IMR-90 (cell line): ENCODE measurements around the gene DOCK1. TPM values are rescaled to one million over a fixed set of nuclear protein-coding genes. Genes with fewer than 3 reads are reported as not detected.

Experiments
- ATAC-seq: fragments of 200-7000 bp; cut with Tn5 transposase; 2 replicates; pipeline ENCODE4 v1.9.1; 2020; ENCODE audit warnings: low read depth, mild to moderate bottlenecking, moderate library complexity
- BruUV-seq: library from RNA; stranded (reverse); fragments of 400-500 nt; replicated peaks from 2 replicates; lab custom pipeline; 2021; lab: Mats Ljungman, UMichigan
- CTCF ChIA-PET: fragments of 300-600 bp; formaldehyde crosslinking; extraction: SDS; loops from one replicate; lab custom pipeline; 2021; ENCODE audit warnings: antibody characterized with exemption; lab: Yijun Ruan, JAX
- POLR2A ChIA-PET: fragments of 300-600 bp; sonication (Branson Sonifier 250); formaldehyde crosslinking; loops from one replicate; lab custom pipeline; 2022; ENCODE audit warnings: antibody characterized with exemption; ENCODE audit not compliant: unreplicated experiment; lab: Charles Lee
- DNase-seq: peaks from one replicate; pipeline ENCODE4 v3.0.0; 2013
- H2AFZ ChIP-seq: replicated peaks from 2 replicates; pipeline ENCODE3; 2013; ENCODE audit warnings: low read length, mild to moderate bottlenecking; ENCODE audit not compliant: poor library complexity
- H2AK5ac ChIP-seq: 2 replicates; pipeline ENCODE4 v1.6.1; 2013; ENCODE audit warnings: low read depth, low read length, inconsistent platforms
- H2AK9ac ChIP-seq: replicated peaks from 2 replicates; pipeline ENCODE3; 2013; ENCODE audit warnings: mild to moderate bottlenecking, low read depth, low read length, moderate library complexity; ENCODE audit not compliant: poor library complexity
- H2BK120ac ChIP-seq: 2 replicates; pipeline ENCODE4 v1.6.1; 2013; ENCODE audit warnings: low read depth, low read length, inconsistent platforms
- H2BK15ac ChIP-seq: 3 replicates; pipeline ENCODE4 v1.6.1; 2013; ENCODE audit warnings: low read depth, low read length, inconsistent platforms
- H2BK20ac ChIP-seq: 2 replicates; pipeline ENCODE4 v1.6.1; 2013; ENCODE audit warnings: low read depth, mild to moderate bottlenecking, inconsistent platforms, low read length, moderate library complexity
- H2BK5ac ChIP-seq: 2 replicates; pipeline ENCODE4 v1.6.1; 2013; ENCODE audit warnings: mild to moderate bottlenecking, low read depth, low read length, inconsistent platforms; ENCODE audit not compliant: poor library complexity, severe bottlenecking
- H3K14ac ChIP-seq: replicated peaks from 2 replicates; pipeline ENCODE4 v1.6.1; 2013; ENCODE audit warnings: low read depth, low read length, inconsistent platforms
- H3K18ac ChIP-seq: 2 replicates; pipeline ENCODE4 v1.6.1; 2013; ENCODE audit warnings: low read depth, low read length, control low read depth
- H3K23ac ChIP-seq: 2 replicates; pipeline ENCODE4 v1.6.1; 2013; ENCODE audit warnings: low read depth, low read length, inconsistent platforms
- H3K27ac ChIP-seq: 2 replicates; pipeline ENCODE4 v1.5.1; 2013; ENCODE audit warnings: mild to moderate bottlenecking, control low read depth, low read length; ENCODE audit not compliant: insufficient read depth
- H3K27me3 ChIP-seq: 2 replicates; pipeline ENCODE4 v1.6.1; 2013; ENCODE audit warnings: low read length; ENCODE audit not compliant: control insufficient read depth, insufficient read depth
- H3K36me3 ChIP-seq: 2 replicates; pipeline ENCODE4 v1.6.1; 2013; ENCODE audit warnings: low read length, mixed read lengths; ENCODE audit not compliant: control insufficient read depth, insufficient read depth
- H3K4ac ChIP-seq: 2 replicates; pipeline ENCODE4 v1.6.1; 2013; ENCODE audit warnings: low read depth, low read length, inconsistent platforms
- H3K4me1 ChIP-seq: 2 replicates; pipeline ENCODE4 v1.6.1; 2013; ENCODE audit warnings: low read length, mixed read lengths; ENCODE audit not compliant: control insufficient read depth, insufficient read depth
- H3K4me2 ChIP-seq: 2 replicates; pipeline ENCODE4 v1.6.1; 2013; ENCODE audit warnings: low read depth, mild to moderate bottlenecking, control low read depth, low read length, moderate library complexity
- H3K4me3 ChIP-seq: 2 replicates; pipeline ENCODE4 v1.5.1; 2013; ENCODE audit warnings: low read depth, mild to moderate bottlenecking, control low read depth, low read length, moderate library complexity; ENCODE audit not compliant: insufficient read depth
- H3K56ac ChIP-seq: 2 replicates; pipeline ENCODE4 v1.6.1; 2013; ENCODE audit warnings: low read length, inconsistent platforms; ENCODE audit not compliant: insufficient read depth; ENCODE audit errors: extremely low read depth
- H3K79me1 ChIP-seq, 2 experiments: 2 replicates each; pipeline ENCODE4 v1.6.1; 2013; ENCODE audit warnings: low read length in 2 of 2, inconsistent platforms in 1 of 2, low read depth in 1 of 2
- H3K9ac ChIP-seq: 2 replicates; pipeline ENCODE4 v1.6.1; 2013; ENCODE audit warnings: low read depth, low read length, control low read depth
- H3K9me1 ChIP-seq: 2 replicates; pipeline ENCODE4 v1.6.1; 2013; ENCODE audit warnings: low read length, inconsistent platforms; ENCODE audit not compliant: insufficient read depth
- H3K9me3 ChIP-seq: 2 replicates; pipeline ENCODE4 v1.6.1; 2013; ENCODE audit warnings: low read length; ENCODE audit not compliant: control insufficient read depth, insufficient read depth
- H4K20me1 ChIP-seq: 2 replicates; pipeline ENCODE4 v1.6.1; 2013; ENCODE audit warnings: low read length, inconsistent platforms; ENCODE audit not compliant: insufficient read depth
- H4K5ac ChIP-seq: 2 replicates; pipeline ENCODE4 v1.6.1; 2013; ENCODE audit warnings: mild to moderate bottlenecking, low read depth, low read length, control low read depth
- H4K8ac ChIP-seq, 2 experiments: 2 replicates each; pipeline ENCODE4 v1.6.1; 2013; ENCODE audit warnings: low read depth in 2 of 2, low read length in 2 of 2, control low read depth in 1 of 2, inconsistent platforms in 1 of 2
- H4K91ac ChIP-seq: 2 replicates; pipeline ENCODE4 v1.6.1; 2013; ENCODE audit warnings: low read depth, low read length, inconsistent platforms; ENCODE audit not compliant: insufficient read depth
- BHLHE40 ChIP-seq: fragments of 150-350 bp; IDR thresholded peaks from 2 replicates; pipeline ENCODE4 v1.6.1; 2016; ENCODE audit warnings: mild to moderate bottlenecking, low read depth, low read length
- CEBPB ChIP-seq: IDR thresholded peaks from 2 replicates; pipeline ENCODE4 v1.6.1; 2012; ENCODE audit warnings: low read depth, low read length, improper control_type of control experiment
- FOS ChIP-seq: fragments of 150-350 bp; IDR thresholded peaks from 2 replicates; pipeline ENCODE4 v1.6.1; 2016; ENCODE audit warnings: low read depth, low read length
- MAFK ChIP-seq: IDR thresholded peaks from 2 replicates; pipeline ENCODE4 v1.6.1; 2012; ENCODE audit warnings: low read depth, low read length, improper control_type of control experiment
- POLR2A ChIP-seq: IDR thresholded peaks from 2 replicates; pipeline ENCODE4 v1.6.1; 2012; ENCODE audit warnings: mild to moderate bottlenecking, low read depth, low read length
- RCOR1 ChIP-seq: IDR thresholded peaks from 2 replicates; pipeline ENCODE4 v1.6.1; 2012; ENCODE audit warnings: mild to moderate bottlenecking, low read length, improper control_type of control experiment; ENCODE audit not compliant: insufficient replicate concordance
- WGBS, 2 experiments: methylation state at CpG; one replicate each; pipeline versions ENCODE4 v1.1.5 to v1.1.7; 2013; ENCODE audit warnings: missing lambda C conversion rate in 2 of 2; ENCODE audit not compliant: insufficient read length in 1 of 2; ENCODE audit errors: extremely low coverage in 2 of 2; 5-methylcytosine and 5-hydroxymethylcytosine counted together
- dilution Hi-C: fragments of 300-500 bp; cut with HindIII; formaldehyde crosslinking; loops from one replicate; pipeline ENCODE4 v1.14.3; 2018; ENCODE audit warnings: low sequenced_read_pairs; ENCODE audit not compliant: unreplicated experiment
- in situ Hi-C: fragments of 300-500 bp; cut with MboI; formaldehyde crosslinking; loops from 3 replicates; pipeline ENCODE4 v1.14.3; 2019; ENCODE audit warnings: low sequenced_read_pairs, inconsistent platforms, mixed read lengths
- intact Hi-C: fragments of 100-400 bp; cut with micrococcal nuclease; formaldehyde crosslinking; loops from 2 replicates; pipeline ENCODE4 v1.10.0; 2022
- polyA plus RNA-seq, 3 experiments: library from polyadenylated mRNA; depleted of rRNA; stranded (reverse); fragments of >200 nt; gene quantifications; 2 replicates each; pipeline ENCODE4 v1.2.3, GENCODE V29; 2012; ENCODE audit warnings: low replicate concordance in 1 of 3
- total RNA-seq: library from RNA; depleted of rRNA; stranded (reverse); fragments of >200 nt; gene quantifications from 2 replicates; pipeline ENCODE4 v1.2.3, GENCODE V29; 2012
- TF ChIP-seq, protein P1 (sequence below): fragments of 150-350 bp; IDR thresholded peaks from 2 replicates; pipeline ENCODE4 v1.6.1; 2017; ENCODE audit warnings: mild to moderate bottlenecking, antibody characterized with exemption, low read length, low read depth
- TF ChIP-seq, protein P2 (sequence below): fragments of 150-350 bp; IDR thresholded peaks from 2 replicates; pipeline ENCODE4 v1.6.1; 2016; ENCODE audit warnings: low read depth, mild to moderate bottlenecking, low read length, moderate library complexity, borderline replicate concordance

Gene DOCK1
- total and polyA plus RNA-seq, 2 of the 4 experiments (the other 2 are of a cell fraction) = 28.2 to 71.0 TPM

- H3K14ac ChIP-seq = no peak overlapping the region
- H2BK5ac ChIP-seq = no peak overlapping the region
- no peak overlapping the region for H3K18ac ChIP-seq
- H3K36me3 ChIP-seq = peaks cover 22% of the 10 kb centered on the region
- H4K20me1 ChIP-seq = peaks cover 90% of the 10 kb centered on the region
- dilution Hi-C loops = no loop called here
- in situ Hi-C loops = no loop called here
- TF ChIP-seq, protein P1, sequence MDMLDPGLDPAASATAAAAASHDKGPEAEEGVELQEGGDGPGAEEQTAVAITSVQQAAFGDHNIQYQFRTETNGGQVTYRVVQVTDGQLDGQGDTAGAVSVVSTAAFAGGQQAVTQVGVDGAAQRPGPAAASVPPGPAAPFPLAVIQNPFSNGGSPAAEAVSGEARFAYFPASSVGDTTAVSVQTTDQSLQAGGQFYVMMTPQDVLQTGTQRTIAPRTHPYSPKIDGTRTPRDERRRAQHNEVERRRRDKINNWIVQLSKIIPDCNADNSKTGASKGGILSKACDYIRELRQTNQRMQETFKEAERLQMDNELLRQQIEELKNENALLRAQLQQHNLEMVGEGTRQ = no peak
- TF ChIP-seq CEBPB (no peak), FOS (no peak), MAFK (no peak), BHLHE40 (no peak), RCOR1 (no peak), POLR2A (no peak)
- TF ChIP-seq, protein P2, sequence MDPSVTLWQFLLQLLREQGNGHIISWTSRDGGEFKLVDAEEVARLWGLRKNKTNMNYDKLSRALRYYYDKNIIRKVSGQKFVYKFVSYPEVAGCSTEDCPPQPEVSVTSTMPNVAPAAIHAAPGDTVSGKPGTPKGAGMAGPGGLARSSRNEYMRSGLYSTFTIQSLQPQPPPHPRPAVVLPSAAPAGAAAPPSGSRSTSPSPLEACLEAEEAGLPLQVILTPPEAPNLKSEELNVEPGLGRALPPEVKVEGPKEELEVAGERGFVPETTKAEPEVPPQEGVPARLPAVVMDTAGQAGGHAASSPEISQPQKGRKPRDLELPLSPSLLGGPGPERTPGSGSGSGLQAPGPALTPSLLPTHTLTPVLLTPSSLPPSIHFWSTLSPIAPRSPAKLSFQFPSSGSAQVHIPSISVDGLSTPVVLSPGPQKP = no peak
- H4K91ac ChIP-seq = no peak overlapping the region
- H3K9ac ChIP-seq = no peak overlapping the region
- H2AFZ ChIP-seq = no peak overlapping the region
- H3K4ac ChIP-seq = no peak overlapping the region
- no peak overlapping the region for H2AK9ac ChIP-seq
- H3K27ac ChIP-seq = no peak overlapping the region
- 83% methylated on average over 3 of the region's 7 CpGs; no CpG with 5 or more reads in 1 of the 2 experiments for WGBS, 2 experiments
- intact Hi-C loops = loop anchor here (5.0 kb wide), 1 partner anchor 41 kb away; no protein-coding TSS in a partner anchor
- no peak overlapping the region for H3K4me3 ChIP-seq
- ChIA-PET CTCF (no interaction called here), POLR2A (no interaction called here)
- no peak overlapping the region for H4K8ac ChIP-seq
- H2BK15ac ChIP-seq = no peak overlapping the region
- no peak for ATAC-seq
- no peaks in the 10 kb centered on the region for H3K27me3 ChIP-seq
- peaks cover 16% of the 10 kb centered on the region for H3K9me1 ChIP-seq
- H2BK20ac ChIP-seq = no peak overlapping the region
- no peak overlapping the region for H2BK120ac ChIP-seq
- no peak overlapping the region for H3K23ac ChIP-seq
- no TSS peak for BruUV-seq
- H3K56ac ChIP-seq = no peak overlapping the region
- no peak for DNase-seq
- peaks cover 43 to 90% of the 10 kb centered on the region in 2 experiments for H3K79me1 ChIP-seq
- peak overlapping the region; percentile 36; the same call in 1 of the 2 replicates for H3K4me2 ChIP-seq
- H3K4me1 ChIP-seq = peaks cover 22% of the 10 kb centered on the region
- H2AK5ac ChIP-seq = no peak overlapping the region
- H3K9me3 ChIP-seq = no peaks in the 10 kb centered on the region
- H4K5ac ChIP-seq = no peak overlapping the region
These were observed 26.3 kb downstream of the DOCK1 start for GRCh38 chr10:126931544-126931943.
